Astrocyte (in vitro differentiated cells and primary cell): ENCODE data around the gene CSF2.

Experiments
- EZH2 ChIP-seq: IDR thresholded peaks from 2 replicates; pipeline ENCODE4 v1.6.1; 2012; ENCODE audit warnings: mild to moderate bottlenecking, low read length, inconsistent platforms; ENCODE audit not compliant: insufficient read depth
- TF ChIP-seq, protein P1 (sequence below): IDR thresholded peaks from 2 replicates; pipeline ENCODE4 v1.5.1; 2011; ENCODE audit warnings: low read depth, mild to moderate bottlenecking, inconsistent platforms, low read length, moderate library complexity; ENCODE audit not compliant: insufficient read depth

GRCh38 chr5:132059696-132060500 is 13.7 kb upstream of the CSF2 start:
- no peak for TF ChIP-seq EZH2
- TF ChIP-seq, protein P1, sequence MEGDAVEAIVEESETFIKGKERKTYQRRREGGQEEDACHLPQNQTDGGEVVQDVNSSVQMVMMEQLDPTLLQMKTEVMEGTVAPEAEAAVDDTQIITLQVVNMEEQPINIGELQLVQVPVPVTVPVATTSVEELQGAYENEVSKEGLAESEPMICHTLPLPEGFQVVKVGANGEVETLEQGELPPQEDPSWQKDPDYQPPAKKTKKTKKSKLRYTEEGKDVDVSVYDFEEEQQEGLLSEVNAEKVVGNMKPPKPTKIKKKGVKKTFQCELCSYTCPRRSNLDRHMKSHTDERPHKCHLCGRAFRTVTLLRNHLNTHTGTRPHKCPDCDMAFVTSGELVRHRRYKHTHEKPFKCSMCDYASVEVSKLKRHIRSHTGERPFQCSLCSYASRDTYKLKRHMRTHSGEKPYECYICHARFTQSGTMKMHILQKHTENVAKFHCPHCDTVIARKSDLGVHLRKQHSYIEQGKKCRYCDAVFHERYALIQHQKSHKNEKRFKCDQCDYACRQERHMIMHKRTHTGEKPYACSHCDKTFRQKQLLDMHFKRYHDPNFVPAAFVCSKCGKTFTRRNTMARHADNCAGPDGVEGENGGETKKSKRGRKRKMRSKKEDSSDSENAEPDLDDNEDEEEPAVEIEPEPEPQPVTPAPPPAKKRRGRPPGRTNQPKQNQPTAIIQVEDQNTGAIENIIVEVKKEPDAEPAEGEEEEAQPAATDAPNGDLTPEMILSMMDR = no peak
